Esophagus muscularis mucosa (tissue), 4 donors: ENCODE measurements around the gene PLA2G6.

Source experiments
- CTCF ChIP-seq, 3 experiments: fragments of 200-600 bp in 2 of 3; fragments of 450-650 bp in 1 of 3; sonication (generic) in 2 of 3; IDR thresholded peaks; one replicate each; pipeline ENCODE4 v1.5.1; 2017 to 2019; ENCODE audit warnings: antibody characterized with exemption in 3 of 3, mild to moderate bottlenecking in 2 of 3, moderate library complexity in 1 of 3
- EP300 ChIP-seq: sonication (generic); formaldehyde crosslinking; IDR thresholded peaks from one replicate; pipeline ENCODE4 v1.6.1; 2017; ENCODE audit warnings: antibody characterized with exemption
- POLR2A ChIP-seq: fragments of 450-650 bp; IDR thresholded peaks from one replicate; pipeline ENCODE4 v1.6.1; 2017; ENCODE audit warnings: antibody characterized with exemption, moderate library complexity, mild to moderate bottlenecking, low read depth
- POLR2AphosphoS5 ChIP-seq, 2 donors: sonication (generic); formaldehyde crosslinking; IDR thresholded peaks; one replicate each; pipeline ENCODE4 v1.6.1; 2017; ENCODE audit warnings: antibody characterized with exemption in 2 of 2

- no peak for TF ChIP-seq POLR2AphosphoS5 (IDR thresholded peaks at IDR 0.05)
- TF ChIP-seq POLR2A, result no peak
- TF ChIP-seq CTCF (IDR thresholded peaks at IDR 0.05), result no peak
- no peak for TF ChIP-seq EP300
Measured at GRCh38 chr22:38165922-38166593, 15.6 kb downstream of the PLA2G6 start.
